PC-9 (cell line): Measurements from ENCODE around the gene MYB.
A peak's percentile ranks its signal among the peaks of the same experiment; 100 is the strongest.

Experiments used
- EZH2 ChIP-seq: fragments of 200-600 bp; sonication (generic); IDR thresholded peaks from 2 replicates; pipeline ENCODE4 v1.8.0; 2017; ENCODE audit warnings: antibody characterized with exemption, low read depth
- TF ChIP-seq, protein P1 (sequence below): fragments of 200-600 bp; sonication (generic); conservative IDR thresholded peaks from 2 replicates; pipeline ENCODE4 v1.6.1; 2017; ENCODE audit warnings: mixed run types, antibody characterized with exemption, mild to moderate bottlenecking, moderate library complexity

GRCh38 chr6:135162678-135163439 is 18.2 kb upstream of the MYB start:
- no peak for TF ChIP-seq EZH2
- TF ChIP-seq, protein P1, sequence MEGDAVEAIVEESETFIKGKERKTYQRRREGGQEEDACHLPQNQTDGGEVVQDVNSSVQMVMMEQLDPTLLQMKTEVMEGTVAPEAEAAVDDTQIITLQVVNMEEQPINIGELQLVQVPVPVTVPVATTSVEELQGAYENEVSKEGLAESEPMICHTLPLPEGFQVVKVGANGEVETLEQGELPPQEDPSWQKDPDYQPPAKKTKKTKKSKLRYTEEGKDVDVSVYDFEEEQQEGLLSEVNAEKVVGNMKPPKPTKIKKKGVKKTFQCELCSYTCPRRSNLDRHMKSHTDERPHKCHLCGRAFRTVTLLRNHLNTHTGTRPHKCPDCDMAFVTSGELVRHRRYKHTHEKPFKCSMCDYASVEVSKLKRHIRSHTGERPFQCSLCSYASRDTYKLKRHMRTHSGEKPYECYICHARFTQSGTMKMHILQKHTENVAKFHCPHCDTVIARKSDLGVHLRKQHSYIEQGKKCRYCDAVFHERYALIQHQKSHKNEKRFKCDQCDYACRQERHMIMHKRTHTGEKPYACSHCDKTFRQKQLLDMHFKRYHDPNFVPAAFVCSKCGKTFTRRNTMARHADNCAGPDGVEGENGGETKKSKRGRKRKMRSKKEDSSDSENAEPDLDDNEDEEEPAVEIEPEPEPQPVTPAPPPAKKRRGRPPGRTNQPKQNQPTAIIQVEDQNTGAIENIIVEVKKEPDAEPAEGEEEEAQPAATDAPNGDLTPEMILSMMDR, result peak; percentile 92
